Neural cell (in vitro differentiated cells): ENCODE data around the gene ARHGAP18. TPM values are rescaled to one million over a fixed set of nuclear protein-coding genes. Genes with fewer than 3 reads are reported as not detected.

ENCODE experiments used
- H2AFZ ChIP-seq: fragments of 200-600, 300-800 bp; sonication (generic), shearing (Covaris generic); 2 replicates; pipeline ENCODE4 v1.6.0; 2014; ENCODE audit warnings: low read depth, mild to moderate bottlenecking, antibody characterized with exemption, low read length, moderate library complexity
- H3F3A ChIP-seq: fragments of 200-600 bp; shearing (Covaris generic); 2 replicates; pipeline ENCODE4 v1.6.1; 2016; ENCODE audit warnings: mild to moderate bottlenecking, moderate library complexity, mixed read lengths, antibody characterized with exemption, low read length; ENCODE audit not compliant: insufficient read depth, poor library complexity, severe bottlenecking
- H3K27ac ChIP-seq: fragments of 200-600, 300-800 bp; sonication (generic), shearing (Covaris generic); 2 replicates; pipeline ENCODE4 v1.5.1; 2014; ENCODE audit warnings: mild to moderate bottlenecking, low read length, moderate library complexity
- H3K27me3 ChIP-seq: fragments of 300-800, 200-600 bp; sonication (generic), shearing (Covaris generic); 2 replicates; pipeline ENCODE4 v1.6.0; 2014; ENCODE audit warnings: mild to moderate bottlenecking, low read depth, low read length, moderate library complexity; ENCODE audit not compliant: insufficient read depth
- H3K36me3 ChIP-seq: fragments of 300-800, 200-600 bp; sonication (generic), shearing (Covaris generic); 2 replicates; pipeline ENCODE4 v1.5.1; 2014; ENCODE audit warnings: mild to moderate bottlenecking, antibody characterized with exemption, low read length, moderate library complexity; ENCODE audit not compliant: insufficient read depth
- H3K4me2 ChIP-seq: fragments of 300-800, 200-600 bp; sonication (generic), shearing (Covaris generic); 2 replicates; pipeline ENCODE4 v1.6.0; 2014; ENCODE audit warnings: mild to moderate bottlenecking, low read length
- H3K4me3 ChIP-seq: fragments of 300-800, 200-600 bp; sonication (generic), shearing (Covaris generic); 2 replicates; pipeline ENCODE4 v1.5.1; 2014; ENCODE audit warnings: mild to moderate bottlenecking, low read length, moderate library complexity
- H3K79me2 ChIP-seq: fragments of 200-600 bp; shearing (Covaris generic); replicated peaks from 2 replicates; pipeline ENCODE4 v1.6.0; 2014; ENCODE audit warnings: mild to moderate bottlenecking, low read length, moderate library complexity; ENCODE audit not compliant: insufficient read depth
- H3K9ac ChIP-seq: fragments of 300-800, 200-600 bp; sonication (generic), shearing (Covaris generic); 2 replicates; pipeline ENCODE4 v1.6.1; 2016; ENCODE audit warnings: mild to moderate bottlenecking, low read length, mixed read lengths
- H3K9me2 ChIP-seq: fragments of 200-600 bp; shearing (Covaris generic); 2 replicates; pipeline ENCODE4 v1.6.1; 2016; ENCODE audit warnings: mild to moderate bottlenecking, low read length, mixed read lengths; ENCODE audit not compliant: insufficient read depth
- H3K9me3 ChIP-seq: fragments of 200-600, 300-800 bp; sonication (generic), shearing (Covaris generic); 2 replicates; pipeline ENCODE4 v1.6.1; 2016; ENCODE audit warnings: mild to moderate bottlenecking, mixed run types, low read length, moderate library complexity, mixed read lengths
- H4K20me1 ChIP-seq: fragments of 200-600 bp; shearing (Covaris generic); 2 replicates; pipeline ENCODE4 v1.6.1; 2016; ENCODE audit warnings: mild to moderate bottlenecking, mixed run types; ENCODE audit not compliant: insufficient read depth
- CTCF ChIP-seq: fragments of 450-650 bp; IDR thresholded peaks from 2 replicates; pipeline ENCODE4 v1.5.1; 2014; ENCODE audit warnings: antibody characterized with exemption, mild to moderate bottlenecking, moderate library complexity; ENCODE audit not compliant: poor library complexity, severe bottlenecking
- EP300 ChIP-seq: fragments of 450-650 bp; conservative IDR thresholded peaks from 2 replicates; pipeline ENCODE4 v1.6.1; 2014; ENCODE audit warnings: antibody characterized with exemption, mild to moderate bottlenecking, moderate library complexity; ENCODE audit not compliant: poor library complexity, severe bottlenecking
- EZH2 ChIP-seq: fragments of 200-600, 300-800 bp; shearing (Covaris generic), sonication (generic); IDR thresholded peaks from 2 replicates; pipeline ENCODE4 v1.6.1; 2014; ENCODE audit warnings: antibody characterized with exemption, low read length, borderline replicate concordance, mild to moderate bottlenecking; ENCODE audit not compliant: insufficient read depth, poor library complexity, severe bottlenecking
- MXI1 ChIP-seq: fragments of 450-650 bp; conservative IDR thresholded peaks from 2 replicates; pipeline ENCODE4 v1.6.1; 2014; ENCODE audit warnings: antibody characterized with exemption, mild to moderate bottlenecking; ENCODE audit not compliant: poor library complexity, severe bottlenecking
- POLR2AphosphoS5 ChIP-seq: IDR thresholded peaks from 2 replicates; pipeline ENCODE4 v1.6.1; 2012
- RAD21 ChIP-seq: fragments of 450-650 bp; conservative IDR thresholded peaks from 2 replicates; pipeline ENCODE4 v1.6.1; 2014; ENCODE audit warnings: antibody characterized with exemption, mild to moderate bottlenecking, moderate library complexity
- REST ChIP-seq: IDR thresholded peaks from 2 replicates; pipeline ENCODE4 v1.6.1; 2012; ENCODE audit warnings: borderline replicate concordance
- SMC3 ChIP-seq: fragments of 450-650 bp; conservative IDR thresholded peaks from 2 replicates; pipeline ENCODE4 v1.6.1; 2014; ENCODE audit warnings: antibody characterized with exemption, mild to moderate bottlenecking, moderate library complexity; ENCODE audit not compliant: poor library complexity
- TAF1 ChIP-seq: IDR thresholded peaks from 2 replicates; pipeline ENCODE4 v1.6.1; 2012; ENCODE audit warnings: low read depth
- polyA plus RNA-seq: library from polyadenylated mRNA; depleted of rRNA; stranded (reverse); fragments of >200 nt; gene quantifications from 2 replicates; pipeline ENCODE4 v1.2.3, GENCODE V29; 2014

ARHGAP18 gene
- polyA plus RNA-seq, 1 donor from 2014 or later: 4.7 TPM

GRCh38 chr6:129754750-129755149, 44.8 kb upstream of the ARHGAP18 start:
- H3K27me3 ChIP-seq: no peaks in the 10 kb centered on the region
- H3F3A ChIP-seq: no peaks in the 10 kb centered on the region
- no peak overlapping the region for H3K27ac ChIP-seq
- H3K9me2 ChIP-seq: no peaks in the 10 kb centered on the region
- no peaks in the 10 kb centered on the region for H3K36me3 ChIP-seq
- H3K4me2 ChIP-seq: no peak overlapping the region
- no peak overlapping the region for H3K4me3 ChIP-seq
- H3K79me2 ChIP-seq: no peaks in the 10 kb centered on the region
- H4K20me1 ChIP-seq: no peaks in the 10 kb centered on the region
- H3K9ac ChIP-seq: no peak overlapping the region
- H3K9me3 ChIP-seq: no peaks in the 10 kb centered on the region
- no peak for TF ChIP-seq TAF1
- no peak for TF ChIP-seq SMC3
- TF ChIP-seq EP300: no peak
- TF ChIP-seq RAD21: no peak
- no peak for TF ChIP-seq REST
- TF ChIP-seq CTCF: no peak
- TF ChIP-seq POLR2AphosphoS5: no peak
- no peak for TF ChIP-seq EZH2
- no peak for TF ChIP-seq MXI1
- H2AFZ ChIP-seq: no peak overlapping the region

- no peaks in the 10 kb centered on the region for H3K27me3 ChIP-seq
- H3K36me3 ChIP-seq: no peaks in the 10 kb centered on the region
- H3K4me2 ChIP-seq: no peak overlapping the region
- TF ChIP-seq EP300: no peak
- no peak for TF ChIP-seq MXI1
- H4K20me1 ChIP-seq: no peaks in the 10 kb centered on the region
- H3K9me2 ChIP-seq: no peaks in the 10 kb centered on the region
- H3K4me3 ChIP-seq: no peak overlapping the region
- no peak overlapping the region for H3K9ac ChIP-seq
- H3F3A ChIP-seq: no peaks in the 10 kb centered on the region
- no peaks in the 10 kb centered on the region for H3K9me3 ChIP-seq
- H3K27ac ChIP-seq: no peak overlapping the region
- H3K79me2 ChIP-seq: no peaks in the 10 kb centered on the region
- no peak overlapping the region for H2AFZ ChIP-seq
Observed at GRCh38 chr6:129753422-129753821, 43.4 kb upstream of the ARHGAP18 start.

GRCh38 chr6:129751384-129751783, 41.4 kb upstream of the ARHGAP18 start:
- Histone ChIP-seq H3K9me2 (no peaks in the 10 kb centered on the region), H3K4me3 (no peak overlapping the region), H4K20me1 (no peaks in the 10 kb centered on the region), H3K27ac (no peak overlapping the region), H3F3A (no peaks in the 10 kb centered on the region), H3K9ac (no peak overlapping the region), H3K4me2 (no peak overlapping the region), H3K36me3 (no peaks in the 10 kb centered on the region), H3K79me2 (no peaks in the 10 kb centered on the region), H2AFZ (no peak overlapping the region), H3K27me3 (no peaks in the 10 kb centered on the region), H3K9me3 (no peaks in the 10 kb centered on the region)
- no peak for TF ChIP-seq MXI1
- TF ChIP-seq TAF1: no peak
- TF ChIP-seq EZH2: no peak
- no peak for TF ChIP-seq REST
